GM18907 (cell line): Measurements from ENCODE around the gene CHTOP.

Source experiments
- ATAC-seq: cut with Tn5 transposase; IDR thresholded peaks from one replicate; pipeline ENCODE4 v1.9.1; 2021; ENCODE audit warnings: mild to moderate bottlenecking, moderate library complexity; ENCODE audit not compliant: unreplicated experiment

CHTOP gene

GRCh38 chr1:153612111-153612754 is 21.6 kb upstream of the CHTOP start:
- ATAC-seq: no peak

GRCh38 chr1:153612755-153613331 is 21.0 kb upstream of the CHTOP start, which contains the start of gene S100A16:
Gene S100A16, minus strand, starts transcription at chr1:153613137. Its CDS starts 4,986 bp downstream, at chr1:153608151.
- ATAC-seq: no peak

- ATAC-seq: no peak
Observed at GRCh38 chr1:153613406-153613805, 20.5 kb upstream of the CHTOP start.

- no peak for ATAC-seq
Observed at GRCh38 chr1:153614189-153614900, 19.5 kb upstream of the CHTOP start.

- no peak for ATAC-seq
Observed at GRCh38 chr1:153614906-153615305, 19.0 kb upstream of the CHTOP start.

GRCh38 chr1:153615406-153615805 is 18.5 kb upstream of the CHTOP start:
- no peak for ATAC-seq

- ATAC-seq: no peak
Observed at GRCh38 chr1:153616144-153616916, 17.5 kb upstream of the CHTOP start, which contains the start of gene S100A14. Gene S100A14, minus strand, starts transcription at chr1:153616325. Its CDS starts 467 bp downstream, at chr1:153615858.

- no peak for ATAC-seq
Observed at GRCh38 chr1:153616917-153617311, 17.0 kb upstream of the CHTOP start.

- ATAC-seq: peak; percentile 85
Observed at GRCh38 chr1:153617663-153618062, 16.2 kb upstream of the CHTOP start.

- ATAC-seq: no peak
Observed at GRCh38 chr1:153619171-153619570, 14.7 kb upstream of the CHTOP start.

- no peak for ATAC-seq
Observed at GRCh38 chr1:153623101-153623500, 10.8 kb upstream of the CHTOP start.

GRCh38 chr1:153624965-153625611 is 8.8 kb upstream of the CHTOP start:
- no peak for ATAC-seq

GRCh38 chr1:153626477-153626903 is 7.4 kb upstream of the CHTOP start:
- no peak for ATAC-seq

- no peak for ATAC-seq
Observed at GRCh38 chr1:153626904-153627714, 6.8 kb upstream of the CHTOP start, which contains the start of gene S100A13. Gene S100A13, minus strand, starts transcription at chr1:153627505. Its CDS starts 1,033 bp downstream, at chr1:153626472.

- no peak for ATAC-seq
Observed at GRCh38 chr1:153627715-153628626, 5.9 kb upstream of the CHTOP start, which contains the start of gene S100A1. Gene S100A1, plus strand, starts transcription at chr1:153628434. Its CDS starts 2,088 bp downstream, at chr1:153630522.

- ATAC-seq: no peak
Observed at GRCh38 chr1:153628638-153629342, 5.1 kb upstream of the CHTOP start.

GRCh38 chr1:153629343-153629665 is 4.6 kb upstream of the CHTOP start:
- ATAC-seq: no peak

- no peak for ATAC-seq
Observed at GRCh38 chr1:153629971-153630370, 3.9 kb upstream of the CHTOP start.
